Activated CD4-positive, alpha-beta T cell treated with anti-CD3 and anti-CD28 coated beads, Interleukin-2, amount 10 ng/mL, durations not matched to agents 7 days and 5 days (primary cell): ENCODE results near the gene ATP6V1A. TPM values are rescaled to one million over a fixed set of nuclear protein-coding genes. Genes with fewer than 3 reads are reported as not detected.

Experiments used
- CTCF ChIA-PET: fragments of 350-600 bp; sonication (Branson Sonifier 250); formaldehyde crosslinking; loops from one replicate; lab custom pipeline; 2021; ENCODE audit warnings: antibody characterized with exemption; lab: Charles Lee
- POLR2A ChIA-PET: fragments of 350-600 bp; sonication (Branson Sonifier 250); formaldehyde crosslinking; loops from one replicate; lab custom pipeline; 2021; ENCODE audit warnings: antibody characterized with exemption; lab: Charles Lee
- DNase-seq: peaks from one replicate; pipeline ENCODE4 v3.0.0-alpha.2; 2020
- H3K27ac Mint-ChIP-seq: one replicate; pipeline ENCODE4 v1.8.0; 2021; ENCODE audit warnings: mild to moderate bottlenecking, moderate library complexity, mixed read lengths
- H3K27me3 Mint-ChIP-seq: one replicate; pipeline ENCODE4 v1.8.0; 2021; ENCODE audit warnings: mixed read lengths
- H3K36me3 Mint-ChIP-seq: one replicate; pipeline ENCODE4 v1.8.0; 2021; ENCODE audit warnings: low read depth, mixed read lengths
- H3K4me1 Mint-ChIP-seq: one replicate; pipeline ENCODE4 v1.8.0; 2021; ENCODE audit warnings: mixed read lengths
- H3K4me3 Mint-ChIP-seq: one replicate; pipeline ENCODE4 v1.8.0; 2021; ENCODE audit warnings: mild to moderate bottlenecking, moderate library complexity, mixed read lengths
- H3K9me3 Mint-ChIP-seq: one replicate; pipeline ENCODE4 v1.8.0; 2021; ENCODE audit warnings: mixed read lengths
- total RNA-seq, 2 experiments: library from RNA; stranded (reverse); gene quantifications; one replicate each; pipeline ENCODE4 v1.2.3, GENCODE V29; 2021

The ATP6V1A gene
- total RNA-seq, 2 experiments from 2014 or later = 40.7 to 41.7 TPM

DNA sequence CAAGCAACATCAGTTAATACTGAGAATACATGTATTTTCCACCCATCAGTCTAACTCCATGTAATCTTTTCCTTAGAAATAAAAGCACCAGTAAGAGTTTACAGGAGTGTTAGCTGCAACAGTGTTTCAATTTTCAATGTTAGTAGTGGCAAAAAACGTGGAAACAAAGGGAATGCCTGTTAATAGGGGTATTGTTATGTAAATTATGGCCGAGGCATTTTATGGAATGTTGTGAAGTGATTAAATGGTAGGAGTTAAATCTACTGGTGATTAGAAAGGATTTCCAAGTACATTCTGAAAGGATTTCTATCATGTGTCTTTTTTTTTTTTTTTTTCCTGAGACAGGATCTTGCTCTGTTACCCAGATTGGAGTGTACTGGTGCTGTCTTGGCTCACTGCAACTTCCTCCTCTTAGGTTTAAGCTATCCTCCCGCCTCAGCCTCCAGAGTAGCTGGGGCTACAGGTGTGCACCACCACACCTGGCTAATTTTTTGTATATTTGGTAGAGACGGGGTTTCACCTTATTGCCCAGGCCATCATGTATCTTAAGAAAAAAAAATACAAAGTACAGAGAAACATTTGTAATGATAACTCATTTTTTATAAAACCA lies 6.6 kb downstream of the ATP6V1A start:
- Mint-ChIP-seq H3K27ac (no peak overlapping the region), H3K9me3 (peaks cover 5% of the 10 kb centered on the region), H3K36me3 (peaks cover 10% of the 10 kb centered on the region), H3K4me3 (no peak overlapping the region), H3K27me3 (no peaks in the 10 kb centered on the region), H3K4me1 (peaks cover 14% of the 10 kb centered on the region)
- ChIA-PET POLR2A (no interaction called here), CTCF (no interaction called here)
- no peak for DNase-seq

GRCh38 chr3:113754494-113755159 lies 7.8 kb downstream of the ATP6V1A start:
- no peak for DNase-seq
- peaks cover 13% of the 10 kb centered on the region for H3K36me3 Mint-ChIP-seq
- ChIA-PET POLR2A (interaction anchor here (0.7 kb wide), 1 partner anchor 463 kb away, joined by 3 read pairs; no protein-coding TSS in a partner anchor), CTCF (no interaction called here)
- H3K4me3 Mint-ChIP-seq = no peak overlapping the region
- no peaks in the 10 kb centered on the region for H3K27me3 Mint-ChIP-seq
- peaks cover 10% of the 10 kb centered on the region for H3K9me3 Mint-ChIP-seq
- peaks cover 5% of the 10 kb centered on the region for H3K4me1 Mint-ChIP-seq
- no peak overlapping the region for H3K27ac Mint-ChIP-seq

- Mint-ChIP-seq H3K27ac (no peak overlapping the region), H3K36me3 (peaks cover 9% of the 10 kb centered on the region), H3K9me3 (peaks cover 10% of the 10 kb centered on the region), H3K27me3 (no peaks in the 10 kb centered on the region), H3K4me3 (no peak overlapping the region), H3K4me1 (peaks cover 3% of the 10 kb centered on the region)
- DNase-seq = no peak
- ChIA-PET POLR2A (no interaction called here), CTCF (no interaction called here)
These were observed 11.7 kb downstream of the ATP6V1A start for GRCh38 chr3:113758389-113759024.

- POLR2A ChIA-PET = interaction anchor here (0.6 kb wide), 1 partner anchor 24 kb away, joined by 3 read pairs; no protein-coding TSS in a partner anchor
- Mint-ChIP-seq H3K9me3 (no peaks in the 10 kb centered on the region), H3K36me3 (no peaks in the 10 kb centered on the region), H3K4me1 (no peaks in the 10 kb centered on the region), H3K27me3 (no peaks in the 10 kb centered on the region), H3K4me3 (no peak overlapping the region), H3K27ac (no peak overlapping the region)
- no peak for DNase-seq
- CTCF ChIA-PET = interaction anchor here (0.6 to 1.5 kb wide), 3 partner anchors 14 to 169 kb away, joined by 3 to 6 read pairs (median 5); no protein-coding TSS in a partner anchor
These were observed 17.9 kb downstream of the ATP6V1A start for GRCh38 chr3:113764698-113765097.

DNA sequence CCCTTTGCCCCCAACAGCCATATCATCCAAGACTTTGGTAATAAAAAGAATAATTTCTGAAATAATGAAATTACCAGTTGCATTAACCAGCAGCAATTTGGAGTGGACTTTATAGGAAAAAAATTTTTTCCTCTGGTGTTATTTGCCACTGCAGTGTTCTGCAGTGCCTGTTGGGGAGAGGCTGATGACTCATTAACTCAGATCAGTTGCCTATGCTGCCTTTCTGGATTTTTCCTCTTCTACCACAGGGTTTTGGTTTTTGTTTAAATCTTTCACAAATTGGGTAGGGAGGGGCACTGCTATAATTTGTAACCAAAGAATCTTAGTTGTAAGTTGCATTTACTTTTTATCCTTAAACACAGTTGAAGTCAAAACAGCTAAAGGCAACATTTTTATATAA lies 22.7 kb downstream of the ATP6V1A start:
- Mint-ChIP-seq H3K36me3 (no peaks in the 10 kb centered on the region), H3K4me1 (peaks cover 9% of the 10 kb centered on the region), H3K9me3 (no peaks in the 10 kb centered on the region), H3K4me3 (no peak overlapping the region), H3K27me3 (no peaks in the 10 kb centered on the region), H3K27ac (no peak overlapping the region)
- no peak for DNase-seq
- ChIA-PET CTCF (no interaction called here), POLR2A (no interaction called here)

DNA sequence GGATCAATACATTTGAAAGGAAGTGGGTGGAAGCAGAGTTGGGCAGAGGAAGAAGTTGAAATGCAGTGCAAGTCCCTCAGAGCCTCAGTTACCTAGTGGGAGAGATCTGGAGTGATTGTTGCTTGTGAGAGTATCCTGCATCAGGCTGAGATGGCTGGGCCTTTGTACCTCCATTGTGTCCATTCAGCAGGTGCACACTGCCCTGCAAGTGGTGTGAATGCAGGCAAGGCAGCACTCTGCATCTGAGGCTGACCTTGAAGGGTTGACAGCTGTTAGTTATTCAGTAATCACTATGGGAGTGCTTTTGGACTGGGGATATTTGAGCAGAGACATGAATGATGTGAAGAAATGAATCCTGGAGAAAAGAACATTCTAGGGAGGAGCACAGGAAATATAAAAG lies 25.2 kb downstream of the ATP6V1A start:
- Mint-ChIP-seq H3K27me3 (no peaks in the 10 kb centered on the region), H3K27ac (no peak overlapping the region), H3K9me3 (no peaks in the 10 kb centered on the region), H3K36me3 (no peaks in the 10 kb centered on the region), H3K4me1 (peaks cover 9% of the 10 kb centered on the region), H3K4me3 (no peak overlapping the region)
- DNase-seq = no peak
- ChIA-PET CTCF (no interaction called here), POLR2A (no interaction called here)

DNA sequence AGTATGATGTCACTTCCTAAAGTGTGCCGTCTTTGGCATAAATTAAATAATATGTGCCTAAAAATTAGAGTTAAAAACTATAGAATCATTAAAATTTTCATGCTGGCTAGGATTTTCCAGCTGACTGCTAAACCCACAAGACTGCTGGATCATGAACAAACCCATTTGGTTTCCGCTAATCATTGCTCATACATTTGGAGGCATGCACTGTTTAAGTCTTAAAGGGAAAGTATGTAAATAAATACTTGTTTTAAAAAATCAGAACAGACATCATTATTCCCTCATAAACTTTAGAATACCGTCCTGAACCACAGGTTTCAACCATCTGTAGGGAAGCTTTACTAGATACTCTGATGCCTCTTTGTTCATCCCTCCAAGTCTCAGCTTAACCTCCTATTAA lies 26.5 kb downstream of the ATP6V1A start:
- Mint-ChIP-seq H3K27me3 (no peaks in the 10 kb centered on the region), H3K4me1 (peaks cover 12% of the 10 kb centered on the region), H3K9me3 (no peaks in the 10 kb centered on the region), H3K36me3 (no peaks in the 10 kb centered on the region), H3K4me3 (no peak overlapping the region), H3K27ac (no peak overlapping the region)
- no peak for DNase-seq
- POLR2A ChIA-PET = no interaction called here
- CTCF ChIA-PET = interaction anchor here (1.1 kb wide), 2 partner anchors 18 to 28 kb away, joined by 3 read pairs; no protein-coding TSS in a partner anchor

- Mint-ChIP-seq H3K27ac (no peak overlapping the region), H3K36me3 (peaks cover 1% of the 10 kb centered on the region), H3K4me3 (no peak overlapping the region), H3K9me3 (no peaks in the 10 kb centered on the region), H3K4me1 (peaks cover 12% of the 10 kb centered on the region), H3K27me3 (no peaks in the 10 kb centered on the region)
- ChIA-PET POLR2A (no interaction called here), CTCF (no interaction called here)
- no peak for DNase-seq
These were observed 28.7 kb downstream of the ATP6V1A start for GRCh38 chr3:113775516-113775915.

DNA sequence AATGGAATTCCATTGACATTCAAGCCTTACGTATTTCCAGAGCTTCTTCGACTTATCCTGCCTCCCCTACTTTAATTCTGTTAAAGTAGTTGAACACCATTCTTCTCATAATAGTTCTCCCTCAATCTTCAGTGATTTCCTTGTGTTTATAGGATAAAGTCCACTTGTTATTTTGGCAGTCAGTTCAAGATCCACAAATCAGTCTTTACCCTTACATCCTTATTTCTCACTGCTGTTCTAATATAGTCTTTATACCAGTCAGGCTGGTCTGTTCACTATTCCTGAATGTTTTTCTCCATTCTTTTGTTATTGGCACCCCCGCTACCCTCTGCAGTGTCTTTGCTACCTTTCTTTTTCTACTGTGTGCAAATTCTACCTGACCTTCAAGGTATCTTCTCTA lies 29.7 kb downstream of the ATP6V1A start:
- H3K27me3 Mint-ChIP-seq = no peaks in the 10 kb centered on the region
- DNase-seq = no peak
- H3K4me3 Mint-ChIP-seq = no peak overlapping the region
- H3K9me3 Mint-ChIP-seq = no peaks in the 10 kb centered on the region
- H3K27ac Mint-ChIP-seq = no peak overlapping the region
- ChIA-PET POLR2A (no interaction called here), CTCF (interaction anchor here (0.6 to 1.1 kb wide), 2 partner anchors 9 kb away, joined by 3 read pairs; no protein-coding TSS in a partner anchor)
- H3K4me1 Mint-ChIP-seq = peaks cover 12% of the 10 kb centered on the region
- peaks cover 1% of the 10 kb centered on the region for H3K36me3 Mint-ChIP-seq

DNA sequence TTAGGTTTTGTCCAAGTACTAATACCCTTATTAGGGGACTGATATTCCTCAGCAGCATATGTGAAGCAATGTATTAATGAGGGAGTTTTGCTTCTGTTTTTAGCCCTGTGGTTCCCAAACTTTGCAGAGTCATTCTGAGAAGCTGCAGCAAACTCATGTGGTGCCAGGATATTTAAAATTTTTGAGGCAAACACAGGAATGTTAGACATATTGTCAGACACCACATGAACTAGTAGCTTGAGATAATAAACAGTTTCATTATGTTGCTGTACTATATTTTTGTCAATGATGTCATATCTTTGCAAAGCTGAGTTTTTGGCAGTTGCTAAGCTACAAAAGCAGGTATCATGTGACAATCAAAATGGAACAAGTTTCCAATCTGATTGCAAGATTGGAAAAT lies 36.6 kb downstream of the ATP6V1A start:
- no peak for DNase-seq
- H3K27me3 Mint-ChIP-seq = no peaks in the 10 kb centered on the region
- no peak overlapping the region for H3K27ac Mint-ChIP-seq
- no peak overlapping the region for H3K4me3 Mint-ChIP-seq
- H3K36me3 Mint-ChIP-seq = peaks cover 11% of the 10 kb centered on the region
- no peaks in the 10 kb centered on the region for H3K9me3 Mint-ChIP-seq
- ChIA-PET POLR2A (no interaction called here), CTCF (no interaction called here)
- H3K4me1 Mint-ChIP-seq = peaks cover 11% of the 10 kb centered on the region

GRCh38 chr3:113783980-113784379 lies 37.1 kb downstream of the ATP6V1A start:
- CTCF ChIA-PET = no interaction called here

DNA sequence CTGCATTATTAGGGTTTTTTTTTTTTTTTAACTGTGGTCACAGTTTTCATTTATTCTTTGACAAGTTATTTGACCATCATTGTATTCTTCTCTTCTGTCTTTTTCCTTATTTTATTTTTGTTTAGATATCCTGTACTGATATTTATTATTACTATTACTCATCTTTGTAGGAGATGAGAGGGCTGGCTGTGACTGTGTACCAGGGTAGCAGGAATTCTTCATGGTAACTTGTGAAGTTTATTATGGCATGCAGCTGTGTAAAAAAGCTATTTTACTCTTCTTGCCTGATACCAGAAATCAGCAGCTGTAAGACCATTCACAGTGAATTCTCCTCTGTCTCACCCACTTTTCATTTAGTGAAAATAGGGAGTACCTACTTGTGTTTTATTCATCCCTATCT lies 44.5 kb downstream of the ATP6V1A start:
- ChIA-PET CTCF (interaction anchor here (0.6 to 1.3 kb wide), 5 partner anchors 11 to 1190 kb away, joined by 3 to 4 read pairs (median 3); no protein-coding TSS in a partner anchor), POLR2A (no interaction called here)
- no peak overlapping the region for H3K27ac Mint-ChIP-seq
- H3K9me3 Mint-ChIP-seq = no peaks in the 10 kb centered on the region
- no peak for DNase-seq
- no peaks in the 10 kb centered on the region for H3K4me1 Mint-ChIP-seq
- H3K4me3 Mint-ChIP-seq = no peak overlapping the region
- peaks cover 16% of the 10 kb centered on the region for H3K36me3 Mint-ChIP-seq
- no peaks in the 10 kb centered on the region for H3K27me3 Mint-ChIP-seq

More at GRCh38 chr3:113783980-113784379, 37.1 kb downstream of the ATP6V1A start:
- peaks cover 13% of the 10 kb centered on the region for H3K36me3 Mint-ChIP-seq
- no peak overlapping the region for H3K4me3 Mint-ChIP-seq
- POLR2A ChIA-PET = no interaction called here
- no peak overlapping the region for H3K27ac Mint-ChIP-seq
- DNase-seq = no peak
- peaks cover 11% of the 10 kb centered on the region for H3K4me1 Mint-ChIP-seq
- no peaks in the 10 kb centered on the region for H3K27me3 Mint-ChIP-seq
- H3K9me3 Mint-ChIP-seq = no peaks in the 10 kb centered on the region

DNA sequence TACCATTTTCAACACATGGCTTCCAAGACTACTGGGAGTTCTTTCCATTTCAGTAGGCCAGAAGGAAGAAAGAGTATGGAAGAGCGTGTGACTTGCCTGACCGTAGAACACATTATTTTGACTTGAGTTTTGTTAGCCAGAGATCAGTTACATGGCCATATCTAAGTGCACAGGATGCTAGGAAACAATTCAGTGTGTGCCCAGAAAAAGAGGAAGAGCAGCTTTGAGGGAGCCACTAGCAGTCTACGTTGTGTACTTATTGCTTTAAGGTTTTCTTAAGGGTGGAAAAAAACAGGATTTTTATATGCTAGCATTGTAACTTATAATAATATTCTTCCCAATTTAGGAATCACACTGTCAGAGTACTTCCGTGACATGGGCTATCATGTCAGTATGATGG lies 47.7 kb downstream of the ATP6V1A start:
- H3K27me3 Mint-ChIP-seq = no peaks in the 10 kb centered on the region
- H3K36me3 Mint-ChIP-seq = peaks cover 20% of the 10 kb centered on the region
- ChIA-PET CTCF (no interaction called here), POLR2A (no interaction called here)
- no peak overlapping the region for H3K27ac Mint-ChIP-seq
- H3K4me1 Mint-ChIP-seq = no peaks in the 10 kb centered on the region
- DNase-seq = no peak
- no peaks in the 10 kb centered on the region for H3K9me3 Mint-ChIP-seq
- H3K4me3 Mint-ChIP-seq = no peak overlapping the region
